GM12874 (cell line): ENCODE data around the gene TNFRSF1B.

Source experiments
- CTCF ChIP-seq: IDR thresholded peaks from 2 replicates; pipeline ENCODE4 v1.5.1; 2011; ENCODE audit warnings: low read depth, mild to moderate bottlenecking, control low read depth, low read length, moderate library complexity; ENCODE audit not compliant: insufficient read depth

TNFRSF1B gene

GRCh38 chr1:12166834-12167492, at the start of gene TNFRSF1B:
TNFRSF1B (plus strand) TSS chr1:12166991; CDS start chr1:12167092, 101 bp downstream.
- no peak for TF ChIP-seq CTCF

GRCh38 chr1:12121212-12122003, 45.4 kb upstream of the TNFRSF1B start:
- no peak for TF ChIP-seq CTCF

- no peak for TF ChIP-seq CTCF
Measured at GRCh38 chr1:12123172-12123571, 43.6 kb upstream of the TNFRSF1B start.

GRCh38 chr1:12124693-12125421, 41.9 kb upstream of the TNFRSF1B start:
- peak; percentile 88 for TF ChIP-seq CTCF

- no peak for TF ChIP-seq CTCF
Measured at GRCh38 chr1:12125422-12126355, 41.1 kb upstream of the TNFRSF1B start.

- no peak for TF ChIP-seq CTCF
Measured at GRCh38 chr1:12126781-12127180, 40.0 kb upstream of the TNFRSF1B start.
